Upper lobe of left lung (tissue), 6 donors: ENCODE measurements around the gene CTAG1A. TPM values are rescaled to one million over a fixed set of nuclear protein-coding genes. Genes with fewer than 3 reads are reported as not detected.
"Not testable (repeated sequence)": the region's sequence is repeated elsewhere in the genome, so short reads cannot be mapped to it uniquely, and the experiment has no call there.

ENCODE experiments used
- ATAC-seq, 2 donors: fragments of 200-7000 bp; cut with Tn5 transposase; one replicate each; pipeline ENCODE4 v1.9.1; 2022; ENCODE audit warnings: mild to moderate bottlenecking in 2 of 2, moderate library complexity in 2 of 2; ENCODE audit not compliant: low FRiP score in 2 of 2
- DNase-seq, 2 donors: peaks; one replicate each; pipeline ENCODE4 v3.0.0-alpha.2; 2019 to 2020
- H3K27ac ChIP-seq, 4 donors: fragments of 200-600 bp; sonication (generic); one replicate each; pipeline ENCODE4 v1.5.1; 2016 to 2019
- H3K27me3 ChIP-seq, 4 donors: fragments of 200-600 bp; sonication (generic); one replicate each; pipeline ENCODE4 v1.5.1; 2017 to 2019
- H3K36me3 ChIP-seq, 4 donors: fragments of 200-600 bp; sonication (generic); one replicate each; pipeline ENCODE4 v1.5.1; 2016 to 2019
- H3K4me1 ChIP-seq, 4 donors: fragments of 200-600 bp; sonication (generic); one replicate each; pipeline ENCODE4 v1.5.1; 2018 to 2019
- H3K4me3 ChIP-seq, 4 donors: fragments of 200-600 bp; sonication (generic); one replicate each; pipeline ENCODE4 v1.5.1; 2017 to 2019; ENCODE audit warnings: mild to moderate bottlenecking in 2 of 4, moderate library complexity in 1 of 4
- H3K9me3 ChIP-seq, 4 donors: fragments of 200-600 bp; sonication (generic); one replicate each; pipeline ENCODE4 v1.5.1; 2018 to 2019
- CTCF ChIP-seq, 6 experiments: fragments of 450-650 bp in 4 of 6; fragments of 200-600 bp in 2 of 6; sonication (generic) in 2 of 6; IDR thresholded peaks; one replicate each; pipeline ENCODE4 v1.5.1; 2016 to 2019; ENCODE audit warnings: antibody characterized with exemption in 6 of 6
- EP300 ChIP-seq, 4 donors: sonication (generic); formaldehyde crosslinking; IDR thresholded peaks; one replicate each; pipeline ENCODE4 v1.5.1; 2017; ENCODE audit warnings: antibody characterized with exemption in 4 of 4, control low read depth in 2 of 4
- POLR2A ChIP-seq, 4 donors: fragments of 450-650 bp; IDR thresholded peaks; one replicate each; pipeline ENCODE4 v1.5.1; 2016 to 2017; ENCODE audit warnings: antibody characterized with exemption in 4 of 4, mild to moderate bottlenecking in 2 of 4
- POLR2AphosphoS5 ChIP-seq, 2 donors: sonication (generic); formaldehyde crosslinking; IDR thresholded peaks; one replicate each; pipeline ENCODE4 v1.5.1; 2017; ENCODE audit warnings: antibody characterized with exemption in 2 of 2
- WGBS, 2 donors: methylation state at CpG; one replicate each; pipeline ENCODE4 v1.1.5; 2017 to 2018; 5-methylcytosine and 5-hydroxymethylcytosine counted together
- total RNA-seq, 6 donors: library from RNA; depleted of rRNA in 4 of 6; stranded (reverse); fragments of >200 nt in 4 of 6; gene quantifications; one replicate each; pipeline versions ENCODE4 v1.1.0 to v1.2.1, GENCODE V29; 2016 to 2021
- donor health status: DM: no; HTN: no; CAD: no; lungs with moderate emphysema.
- donor health status: DM: no; HTN: yes; CAD: no; lungs with severe emphysema.

Gene CTAG1A
- total RNA-seq, 6 donors from 2014 or later: not detected

GRCh38 chrX:154558896-154559295 is 26.0 kb upstream of the CTAG1A start:
- H3K27ac ChIP-seq, H3K9me3 ChIP-seq, ATAC-seq, H3K27me3 ChIP-seq, H3K4me1 ChIP-seq, DNase-seq, H3K4me3 ChIP-seq: not testable (repeated sequence)
- WGBS, 2 donors: 88% methylated on average over 9 of the region's 21 CpGs; no CpG with 5 or more reads in 1 of the 2 donors
- H3K36me3 ChIP-seq: peaks cover 0 to 17% (median 5%) of the 10 kb centered on the region in 4 donors

- WGBS, 2 donors: 91% methylated on average over 13 of the region's 31 CpGs; no CpG with 5 or more reads in 1 of the 2 donors
- not testable (repeated sequence) for H3K27me3 ChIP-seq, H3K9me3 ChIP-seq, ATAC-seq, H3K36me3 ChIP-seq, DNase-seq, H3K4me1 ChIP-seq, H3K4me3 ChIP-seq, H3K27ac ChIP-seq
Observed at GRCh38 chrX:154560326-154560725, 24.6 kb upstream of the CTAG1A start.

DNA sequence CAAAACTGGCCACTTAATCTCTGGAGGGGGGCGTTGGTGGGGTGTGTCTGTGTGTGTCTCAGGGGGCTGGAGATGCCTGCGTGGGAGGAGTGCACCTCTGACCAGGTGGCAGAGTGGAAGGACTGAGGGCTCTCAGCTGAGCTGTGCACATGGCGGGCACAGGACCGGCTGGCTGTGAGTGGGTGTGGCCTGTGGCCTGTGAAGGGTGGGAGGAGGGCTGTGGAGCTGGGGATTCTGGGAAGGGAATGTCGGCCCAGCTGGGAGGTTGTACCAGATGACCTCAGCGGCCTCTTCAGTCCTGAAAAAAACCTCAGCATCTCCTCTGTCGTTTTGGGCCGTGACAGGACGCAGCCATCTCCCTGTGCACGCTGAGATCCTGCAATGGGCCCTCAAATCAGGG is 22.6 kb upstream of the CTAG1A start:
- peak in 1 of 2 donors; percentile 64 for ATAC-seq
- not testable (repeated sequence) for H3K4me3 ChIP-seq, H3K4me1 ChIP-seq, H3K36me3 ChIP-seq, H3K27ac ChIP-seq, H3K27me3 ChIP-seq, DNase-seq, H3K9me3 ChIP-seq
- WGBS, 2 donors: no CpG with 5 or more reads among the region's 10 CpGs

DNA sequence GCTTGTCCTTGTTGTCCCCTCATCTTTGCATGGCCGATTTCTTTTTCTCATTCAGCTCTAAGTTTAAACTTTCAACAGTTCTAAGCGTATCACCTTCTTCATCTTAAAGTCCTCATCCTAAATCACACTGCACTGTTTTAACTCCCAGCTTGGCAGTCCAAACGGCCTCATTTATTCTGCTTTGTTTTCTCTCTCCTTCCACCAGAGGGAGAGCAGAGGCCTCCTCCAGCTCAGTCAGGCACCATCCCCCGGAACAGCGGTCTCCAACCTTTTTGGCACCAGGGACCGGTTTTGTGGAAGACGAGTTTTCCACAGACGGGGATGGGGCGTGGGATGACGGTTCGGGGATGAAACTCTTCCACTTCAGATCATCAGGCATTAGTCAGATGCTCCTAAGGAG is 14.6 kb upstream of the CTAG1A start:
- ATAC-seq, H3K9me3 ChIP-seq, DNase-seq, H3K4me3 ChIP-seq, H3K4me1 ChIP-seq, H3K36me3 ChIP-seq, H3K27ac ChIP-seq, H3K27me3 ChIP-seq: not testable (repeated sequence)
- WGBS, 2 donors: no CpG with 5 or more reads among the region's 11 CpGs

DNA sequence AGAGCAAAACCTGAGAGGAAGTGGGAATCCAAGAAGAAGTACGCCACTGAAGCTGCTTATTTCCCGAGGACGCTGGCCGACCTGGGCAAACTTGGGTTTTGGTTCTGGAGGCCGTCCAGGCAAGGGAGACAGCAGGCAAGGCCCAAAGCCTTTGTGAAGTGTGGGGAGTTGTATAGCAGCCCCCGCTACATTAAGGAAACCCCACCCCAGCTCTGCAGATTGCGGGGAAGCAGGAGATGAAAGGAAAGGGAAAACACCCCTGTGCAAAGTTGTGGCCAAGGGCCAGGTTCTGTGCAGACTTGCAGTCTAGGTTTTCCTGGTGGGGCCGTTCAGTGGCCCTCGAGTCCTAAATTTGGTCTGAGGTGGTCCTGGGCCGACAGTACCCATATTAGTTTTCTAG is 11.9 kb upstream of the CTAG1A start:
- H3K4me1 ChIP-seq, H3K27ac ChIP-seq, H3K9me3 ChIP-seq, ATAC-seq, DNase-seq, H3K36me3 ChIP-seq, H3K4me3 ChIP-seq, H3K27me3 ChIP-seq: not testable (repeated sequence)
- WGBS, 2 donors: no CpG with 5 or more reads among the region's 10 CpGs

GRCh38 chrX:154575076-154575475 is 9.9 kb upstream of the CTAG1A start:
- not testable (repeated sequence) for H3K36me3 ChIP-seq, DNase-seq, H3K27me3 ChIP-seq, H3K4me1 ChIP-seq, H3K9me3 ChIP-seq, H3K27ac ChIP-seq, H3K4me3 ChIP-seq
- ATAC-seq: peak in 1 of 2 donors; percentile 65
- no CpG with 5 or more reads among the region's 5 CpGs for WGBS, 2 donors

DNA sequence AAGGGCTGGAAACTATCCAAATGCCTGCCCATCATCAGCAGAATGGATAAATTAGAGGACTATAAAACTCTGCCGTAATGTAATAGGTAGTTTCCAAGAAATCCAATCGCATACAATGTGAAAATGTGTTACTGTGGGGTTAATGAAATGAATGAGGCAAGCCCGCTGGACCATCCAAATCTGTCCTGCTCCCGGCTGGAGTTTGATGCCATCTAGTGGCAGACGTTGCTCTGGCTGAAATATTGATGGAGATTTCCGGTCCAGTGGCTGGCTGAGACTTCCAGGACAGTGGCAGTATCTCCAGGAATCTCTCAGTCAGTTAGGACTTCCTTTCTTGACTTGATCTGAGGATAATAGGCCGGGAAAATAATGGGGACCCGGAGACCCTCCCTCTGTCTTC is 1.9 kb upstream of the CTAG1A start:
- WGBS, 2 donors: no CpG with 5 or more reads among the region's 8 CpGs
- not testable (repeated sequence) for DNase-seq, H3K4me1 ChIP-seq, H3K9me3 ChIP-seq, H3K27me3 ChIP-seq, H3K36me3 ChIP-seq, H3K27ac ChIP-seq, H3K4me3 ChIP-seq
- peak in 1 of 2 donors; percentile 54 for ATAC-seq

GRCh38 chrX:154590415-154590814 is 5.5 kb downstream of the CTAG1A start:
- H3K9me3 ChIP-seq, H3K4me1 ChIP-seq, H3K27me3 ChIP-seq, ATAC-seq, DNase-seq, H3K27ac ChIP-seq, H3K36me3 ChIP-seq, H3K4me3 ChIP-seq: not testable (repeated sequence)
- 3% methylated on average over 5 of the region's 13 CpGs; no CpG with 5 or more reads in 1 of the 2 donors for WGBS, 2 donors

GRCh38 chrX:154592505-154592904 is 7.6 kb downstream of the CTAG1A start:
- Histone ChIP-seq H3K36me3 (no peaks in the 10 kb centered on the region), H3K4me1 (no peaks in the 10 kb centered on the region), H3K27ac (no peak overlapping the region), H3K9me3 (no peaks in the 10 kb centered on the region), H3K4me3 (no peak overlapping the region), H3K27me3 (no peaks in the 10 kb centered on the region)
- 82 to 89% methylated on average over 4 to 5 of the region's 5 CpGs for WGBS, 2 donors
- no peak for ATAC-seq
- TF ChIP-seq POLR2A (IDR thresholded peaks at IDR 0.05) (no peak), EP300 (IDR thresholded peaks at IDR 0.05) (no peak), POLR2AphosphoS5 (IDR thresholded peaks at IDR 0.05) (no peak), CTCF (IDR thresholded peaks at IDR 0.05) (no peak)
- no peak for DNase-seq
